Right lobe of liver (tissue), 6 donors: ENCODE results near the gene FAM110A. TPM values are rescaled to one million over a fixed set of nuclear protein-coding genes. Genes with fewer than 3 reads are reported as not detected.
A peak's percentile ranks its signal among the peaks of the same experiment; 100 is the strongest.
"Not testable (repeated sequence)": the region's sequence is repeated elsewhere in the genome, so short reads cannot be mapped to it uniquely, and the experiment has no call there.

Experiments
- ATAC-seq, 4 donors: fragments of 200-7000 bp; cut with Tn5 transposase; one replicate each; pipeline ENCODE4 v1.9.1; 2020; ENCODE audit warnings: mild to moderate bottlenecking in 4 of 4, moderate library complexity in 4 of 4
- DNase-seq, 3 donors: peaks; one replicate each; pipeline ENCODE4 v3.0.0-alpha.2; 2020
- H3K27ac ChIP-seq, 3 donors: fragments of 200-600 bp; one replicate each; pipeline ENCODE4 v1.8.0; 2022
- H3K27me3 ChIP-seq, 2 donors: fragments of 200-600 bp; one replicate each; pipeline ENCODE4 v1.8.0; 2022
- H3K36me3 ChIP-seq, 4 donors: fragments of 200-600 bp; sonication (generic) in 1 of 4; one replicate each; pipeline versions ENCODE4 v1.5.1 to v1.8.0; 2017 to 2022; ENCODE audit warnings: control low read depth in 1 of 4
- H3K4me1 ChIP-seq, 4 donors: fragments of 200-600 bp; sonication (generic) in 1 of 4; one replicate each; pipeline versions ENCODE4 v1.5.1 to v1.8.0; 2017 to 2022; ENCODE audit warnings: control low read depth in 1 of 4
- H3K4me3 ChIP-seq, 3 donors: fragments of 200-600 bp; one replicate each; pipeline ENCODE4 v1.8.0; 2022
- H3K9me3 ChIP-seq, 4 donors: fragments of 200-600 bp; sonication (generic) in 1 of 4; one replicate each; pipeline versions ENCODE4 v1.5.1 to v1.8.0; 2017 to 2022; ENCODE audit warnings: control low read depth in 1 of 4
- CTCF ChIP-seq, 4 donors: fragments of 200-600 bp in 3 of 4; fragments of 450-650 bp in 1 of 4; IDR thresholded peaks; one replicate each; pipeline versions ENCODE4 v1.5.1 to v1.8.0; 2016 to 2022; ENCODE audit warnings: antibody characterized with exemption in 4 of 4, mild to moderate bottlenecking in 2 of 4
- POLR2A ChIP-seq: fragments of 450-650 bp; IDR thresholded peaks from one replicate; pipeline ENCODE4 v1.6.1; 2017; ENCODE audit warnings: antibody characterized with exemption, mild to moderate bottlenecking
- WGBS: methylation state at CpG from one replicate; pipeline ENCODE4 v1.1.6; 2018; ENCODE audit warnings: low coverage, low lambda C conversion rate; ENCODE audit not compliant: insufficient coverage; ENCODE audit errors: missing lambda C conversion rate; 5-methylcytosine and 5-hydroxymethylcytosine counted together
- intact Hi-C, 2 donors: fragments of 100-400 bp; cut with DNase I; formaldehyde crosslinking; loops; one replicate each; pipeline versions ENCODE4 v1.11.2 to v1.14.1; 2022
- total RNA-seq, 6 experiments: library from RNA; depleted of rRNA in 2 of 6; stranded (reverse); fragments of >200 nt in 2 of 6; fragmentation: NEBNext Ultra II Directional in 3 of 6; extraction: Animal tissue kit (Norgen Biotek cat#: 25700) in 3 of 6; gene quantifications; one replicate each; pipeline versions ENCODE4 v1.1.0 to v1.2.4, GENCODE V29; 2016 to 2023
- donor health status: DM: no; HTN: yes; CAD: no.
- donor health status: DM: no; HTN: no; CAD: no.
- donor health status: DM: no; HTN: no; CAD: no.
- donor health status: DM: no; HTN: yes; CAD: no.
- donor health status: DM: no; HTN: yes; CAD: no.

Gene FAM110A
- total RNA-seq, 6 experiments from 2014 or later = 1.4 to 4.1 (median 2.7) TPM

DNA sequence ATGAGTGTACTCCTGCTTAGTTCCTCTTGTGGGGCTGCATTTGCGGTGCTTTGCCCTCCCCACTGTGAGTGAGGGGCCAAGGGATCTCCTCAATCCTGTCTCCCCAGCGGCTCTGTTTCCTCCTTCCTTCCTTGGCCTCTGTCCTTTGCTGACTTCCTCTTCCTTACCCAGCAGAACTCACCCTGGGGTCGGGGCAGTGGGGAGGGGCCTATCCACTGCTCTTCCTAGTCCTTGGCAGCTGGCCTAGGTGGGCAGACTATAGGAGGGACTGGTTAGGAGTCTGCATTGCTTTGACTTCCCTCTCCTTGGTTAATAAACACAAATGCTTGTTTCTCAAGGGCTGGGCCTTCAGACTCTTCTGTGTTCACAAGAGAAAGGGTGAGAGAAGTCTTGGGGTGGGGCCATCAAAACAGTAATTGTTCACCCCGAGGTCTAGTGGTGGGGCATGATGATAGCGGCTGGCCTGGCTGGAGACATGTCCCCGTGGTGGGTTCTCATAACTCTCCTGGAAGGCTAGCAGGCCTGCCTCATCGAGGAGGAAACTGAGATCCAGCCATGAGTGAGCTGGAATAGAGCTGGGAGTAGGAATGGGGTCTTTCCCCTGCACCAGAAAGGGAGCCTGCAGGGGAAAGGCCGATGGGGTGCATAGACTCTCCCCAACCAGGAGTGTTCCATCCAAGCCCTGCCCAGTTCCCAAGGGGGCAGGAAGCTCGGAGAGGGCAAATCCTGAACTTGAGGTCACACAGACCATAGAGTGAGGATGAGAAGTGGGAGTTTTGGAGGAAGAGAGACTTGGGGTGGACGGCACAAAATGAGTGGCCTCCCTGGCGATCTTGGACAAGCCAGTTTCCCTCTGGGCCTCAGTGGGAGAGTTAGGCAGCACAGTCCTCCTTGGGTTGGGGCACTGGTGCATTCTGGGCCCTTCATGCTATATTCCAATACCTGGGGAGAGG is 12.7 kb downstream of the FAM110A start:
- 41% methylated on average over 7 of the region's 11 CpGs for WGBS
- no peaks in the 10 kb centered on the region for H3K27me3 ChIP-seq
- no peak overlapping the region for H3K4me3 ChIP-seq
- intact Hi-C loops = no loop called here
- peaks cover 0 to 15% (median 0%) of the 10 kb centered on the region in 4 donors for H3K4me1 ChIP-seq
- H3K9me3 ChIP-seq = no peaks in the 10 kb centered on the region
- H3K27ac ChIP-seq = no peak overlapping the region
- H3K36me3 ChIP-seq = no peaks in the 10 kb centered on the region
- DNase-seq (no peak), ATAC-seq (peak; percentile 10 to 28 (median 24))
- TF ChIP-seq CTCF (IDR thresholded peaks at IDR 0.05) = no peak
- TF ChIP-seq POLR2A = no peak

DNA sequence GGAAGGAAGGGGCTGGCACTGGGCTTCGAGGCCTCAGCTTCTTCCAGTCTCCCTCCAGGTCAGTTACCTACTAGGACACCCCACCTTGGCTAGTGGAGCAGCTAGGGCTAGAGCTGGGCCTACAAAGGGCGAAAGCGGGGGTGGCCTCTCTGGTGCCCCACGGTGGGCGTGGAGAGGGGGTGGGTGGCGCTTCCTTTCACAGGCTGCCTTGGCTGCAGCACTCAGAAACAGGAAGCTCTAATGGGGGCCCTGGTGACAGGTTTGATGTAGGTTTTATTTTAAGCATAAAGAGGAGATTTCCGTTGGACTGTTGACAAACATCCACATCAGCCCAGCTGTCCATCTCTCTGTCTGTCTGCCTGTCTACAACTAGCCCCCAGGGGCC is 13.4 kb downstream of the FAM110A start:
- no peaks in the 10 kb centered on the region for H3K27me3 ChIP-seq
- 22% methylated on average over 1 of the region's 7 CpGs for WGBS
- TF ChIP-seq CTCF (IDR thresholded peaks at IDR 0.05) = no peak
- no peak for TF ChIP-seq POLR2A
- H3K4me3 ChIP-seq = no peak overlapping the region
- DNase-seq (no peak), ATAC-seq (peak; percentile 25 to 37 (median 26))
- intact Hi-C loops = no loop called here
- H3K4me1 ChIP-seq = peaks cover 0 to 8% (median 0%) of the 10 kb centered on the region in 4 donors
- H3K27ac ChIP-seq = no peak overlapping the region
- no peaks in the 10 kb centered on the region for H3K36me3 ChIP-seq
- no peaks in the 10 kb centered on the region for H3K9me3 ChIP-seq

DNA sequence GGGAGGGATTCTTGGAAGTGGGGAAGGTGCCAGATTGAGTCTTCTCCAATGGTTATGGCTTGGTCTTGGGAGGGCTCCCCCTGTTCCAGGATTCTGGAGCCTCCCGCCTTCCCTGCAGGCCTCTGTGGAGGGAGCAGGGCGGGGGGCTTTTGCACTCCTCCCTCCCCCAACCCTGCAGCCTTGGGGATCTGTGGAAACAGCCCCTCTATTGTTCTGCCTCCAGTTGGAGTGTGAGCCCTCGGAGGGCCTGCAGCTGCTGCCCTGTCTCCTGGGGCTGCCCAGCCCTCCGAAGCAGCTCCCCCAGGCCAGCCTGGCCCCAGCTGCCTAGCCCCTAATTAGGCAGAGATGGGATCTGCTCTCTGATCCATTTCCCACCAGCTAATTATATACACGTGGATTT is 14.7 kb downstream of the FAM110A start:
- Histone ChIP-seq H3K4me3 (no peak overlapping the region), H3K36me3 (no peaks in the 10 kb centered on the region), H3K4me1 (peaks cover 0 to 5% (median 0%) of the 10 kb centered on the region in 4 donors), H3K27me3 (no peaks in the 10 kb centered on the region), H3K9me3 (no peaks in the 10 kb centered on the region), H3K27ac (no peak overlapping the region)
- no CpG with 5 or more reads among the region's 5 CpGs for WGBS
- DNase-seq = no peak
- intact Hi-C loops = no loop called here
- no peak for ATAC-seq
- TF ChIP-seq POLR2A = no peak
- no peak for TF ChIP-seq CTCF (IDR thresholded peaks at IDR 0.05)

DNA sequence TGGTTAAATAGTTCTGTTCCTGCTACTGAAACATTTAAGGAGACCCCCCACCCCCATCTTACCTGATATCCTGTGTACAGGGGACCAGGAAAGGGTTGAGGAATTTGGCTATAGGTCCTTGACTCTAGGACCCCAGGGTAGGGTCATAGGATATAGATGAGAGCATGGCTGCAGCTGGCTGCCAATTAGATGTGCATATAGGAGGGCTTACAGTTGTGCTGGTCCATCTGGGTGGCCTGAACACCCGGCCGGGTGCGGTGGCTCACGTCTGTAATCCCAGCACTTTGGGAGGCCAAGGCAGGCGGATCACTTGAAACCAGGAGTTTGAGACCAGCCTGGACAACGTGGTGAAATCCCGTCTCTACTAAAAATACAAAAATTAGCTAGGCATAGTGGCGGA is 15.2 kb downstream of the FAM110A start:
- not testable (repeated sequence) for H3K27ac ChIP-seq

GRCh38 chr20:853406-853996 is 20.0 kb downstream of the FAM110A start:
- ATAC-seq (no peak), DNase-seq (no peak)
- H3K27ac ChIP-seq = no peak overlapping the region
- H3K9me3 ChIP-seq = no peaks in the 10 kb centered on the region
- no peak overlapping the region for H3K4me3 ChIP-seq
- TF ChIP-seq POLR2A (no peak), CTCF (IDR thresholded peaks at IDR 0.05) (no peak)
- H3K4me1 ChIP-seq = no peaks in the 10 kb centered on the region
- no peaks in the 10 kb centered on the region for H3K36me3 ChIP-seq
- 90% methylated on average over 2 of the region's 4 CpGs for WGBS
- intact Hi-C loops = no loop called here
- H3K27me3 ChIP-seq = no peaks in the 10 kb centered on the region

More for the DNA sequence above, 15.2 kb downstream of the FAM110A start:
- H3K27me3 ChIP-seq, H3K4me3 ChIP-seq, H3K9me3 ChIP-seq, H3K36me3 ChIP-seq, DNase-seq, H3K4me1 ChIP-seq, ATAC-seq, intact Hi-C loops: not testable (repeated sequence)
- WGBS = no CpG with 5 or more reads among the region's 8 CpGs
